ENCODE results near the gene OLA1.

Gene OLA1

DNA sequence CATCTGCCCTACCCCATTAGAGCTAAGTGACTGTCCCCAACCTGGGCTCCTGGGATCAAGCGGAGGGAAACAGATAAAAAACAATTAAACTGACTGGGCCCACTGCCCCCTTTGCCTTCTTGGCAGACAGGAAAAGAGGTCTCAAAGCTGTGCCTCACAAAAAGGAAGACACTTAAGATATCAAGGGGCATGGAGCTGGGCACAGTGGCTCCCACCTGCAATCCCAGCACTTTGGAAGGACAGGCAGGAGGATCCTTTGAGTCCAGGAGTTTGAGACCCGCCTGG lies 208.0 kb downstream of the OLA1 start:
- Histone ChIP-seq H3K4me2 (ENCODE audit: low read depth, low read length) (no peak overlapping the region), H3F3A (ENCODE audit: insufficient read depth, low read length) (peaks cover 39% of the 10 kb centered on the region), H3K9me2 (replicated peaks; ENCODE audit: insufficient read depth, low read length) (no peaks in the 10 kb centered on the region), H4K20me1 (ENCODE audit: insufficient read depth, low read length) (no peaks in the 10 kb centered on the region), H3K9me3 (replicated peaks; ENCODE audit: insufficient read depth, low read length) (no peaks in the 10 kb centered on the region), H3K4me1 (ENCODE audit: low read length) (peaks cover 42% of the 10 kb centered on the region), H3K9ac (ENCODE audit: low read length) (no peak overlapping the region), H3K36me3 (replicated peaks; ENCODE audit: insufficient read depth, low read length) (no peaks in the 10 kb centered on the region), H3K4me3 (ENCODE audit: low read length) (no peak overlapping the region), H3K27me3 (replicated peaks; ENCODE audit: insufficient read depth, low read length) (no peaks in the 10 kb centered on the region), H3K79me2 (ENCODE audit: low read length) (0 out of 2 replicates have a peak, but pooled peaks cover 4% of the 10 kb centered on the region), H3K27ac (ENCODE audit: low read length) (no peak overlapping the region), H2AFZ (ENCODE audit: low read length) (no peak overlapping the region)
- TF ChIP-seq, protein P1, sequence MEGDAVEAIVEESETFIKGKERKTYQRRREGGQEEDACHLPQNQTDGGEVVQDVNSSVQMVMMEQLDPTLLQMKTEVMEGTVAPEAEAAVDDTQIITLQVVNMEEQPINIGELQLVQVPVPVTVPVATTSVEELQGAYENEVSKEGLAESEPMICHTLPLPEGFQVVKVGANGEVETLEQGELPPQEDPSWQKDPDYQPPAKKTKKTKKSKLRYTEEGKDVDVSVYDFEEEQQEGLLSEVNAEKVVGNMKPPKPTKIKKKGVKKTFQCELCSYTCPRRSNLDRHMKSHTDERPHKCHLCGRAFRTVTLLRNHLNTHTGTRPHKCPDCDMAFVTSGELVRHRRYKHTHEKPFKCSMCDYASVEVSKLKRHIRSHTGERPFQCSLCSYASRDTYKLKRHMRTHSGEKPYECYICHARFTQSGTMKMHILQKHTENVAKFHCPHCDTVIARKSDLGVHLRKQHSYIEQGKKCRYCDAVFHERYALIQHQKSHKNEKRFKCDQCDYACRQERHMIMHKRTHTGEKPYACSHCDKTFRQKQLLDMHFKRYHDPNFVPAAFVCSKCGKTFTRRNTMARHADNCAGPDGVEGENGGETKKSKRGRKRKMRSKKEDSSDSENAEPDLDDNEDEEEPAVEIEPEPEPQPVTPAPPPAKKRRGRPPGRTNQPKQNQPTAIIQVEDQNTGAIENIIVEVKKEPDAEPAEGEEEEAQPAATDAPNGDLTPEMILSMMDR (IDR thresholded peaks at IDR 0.05; ENCODE audit: low read length): no peak
- TF ChIP-seq EZH2phosphoT487 (IDR thresholded peaks at IDR 0.05; ENCODE audit: low read length) (no peak), EZH2 (optimal IDR thresholded peaks at IDR 0.05; ENCODE audit: low read depth, low read length) (no peak)
- DNase-seq: no peak

DNA sequence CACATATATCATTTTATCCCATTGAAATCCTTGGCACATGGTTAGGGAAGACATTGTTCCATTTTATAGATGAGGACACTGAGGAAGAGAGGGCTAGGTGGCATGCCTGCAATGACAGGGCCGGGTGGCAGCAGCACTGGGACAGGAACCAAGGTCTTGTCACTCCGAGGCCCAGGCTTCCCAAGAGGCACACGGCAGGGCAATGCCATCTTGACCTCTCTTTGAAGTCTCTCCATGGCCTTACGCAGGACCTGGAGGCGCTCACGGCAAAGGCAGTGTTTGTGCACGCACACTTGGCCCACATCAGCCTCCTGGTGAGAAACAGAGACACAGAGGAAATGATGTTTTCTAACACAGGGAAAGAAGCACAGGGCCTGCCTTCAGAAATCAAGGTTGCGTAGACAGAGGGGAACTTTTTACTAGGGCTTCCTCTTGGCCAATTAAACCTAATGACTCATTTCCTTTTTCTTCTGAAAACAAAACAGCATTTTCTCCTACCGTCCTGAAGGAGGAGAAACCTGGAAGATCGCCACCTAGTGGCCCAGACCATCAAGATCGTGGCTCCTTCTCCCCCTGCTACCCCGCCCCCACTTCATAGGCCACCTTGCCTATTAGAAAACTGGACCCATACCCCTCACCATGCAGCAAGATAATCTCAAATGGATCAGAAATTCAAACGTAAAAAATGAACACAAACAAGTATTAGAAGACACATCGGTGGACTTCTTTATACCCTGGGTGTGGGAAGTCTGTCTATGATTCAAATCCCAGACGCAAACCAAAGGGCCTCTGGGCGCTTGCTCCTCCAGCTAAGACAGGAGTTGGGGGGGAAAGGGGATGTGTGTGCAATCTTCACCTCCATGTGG lies 208.5 kb downstream of the OLA1 start:
- H3K9me3 ChIP-seq (replicated peaks; ENCODE audit: insufficient read depth, low read length): no peaks in the 10 kb centered on the region
- H2AFZ ChIP-seq (ENCODE audit: low read length): peak overlapping the region; percentile 80
- H3K4me2 ChIP-seq (ENCODE audit: low read depth, low read length): peak overlapping the region; percentile 88
- 0 out of 2 replicates have a peak, but pooled peaks cover 4% of the 10 kb centered on the region for H3K79me2 ChIP-seq (ENCODE audit: low read length)
- no peaks in the 10 kb centered on the region for H4K20me1 ChIP-seq (ENCODE audit: insufficient read depth, low read length)
- no peaks in the 10 kb centered on the region for H3K27me3 ChIP-seq (replicated peaks; ENCODE audit: insufficient read depth, low read length)
- peak overlapping the region; percentile 96 for H3K27ac ChIP-seq (ENCODE audit: low read length)
- peak overlapping the region; percentile 67 for H3K9ac ChIP-seq (ENCODE audit: low read length)
- peak overlapping the region; percentile 15; the same call in 1 of the 2 replicates for H3K4me3 ChIP-seq (ENCODE audit: low read length)
- TF ChIP-seq, protein P1 (IDR thresholded peaks at IDR 0.05; ENCODE audit: low read length): peak; percentile 86
- TF ChIP-seq EZH2phosphoT487 (IDR thresholded peaks at IDR 0.05; ENCODE audit: low read length): no peak
- no peaks in the 10 kb centered on the region for H3K9me2 ChIP-seq (replicated peaks; ENCODE audit: insufficient read depth, low read length)
- H3F3A ChIP-seq (ENCODE audit: insufficient read depth, low read length): peaks cover 39% of the 10 kb centered on the region
- peaks cover 42% of the 10 kb centered on the region for H3K4me1 ChIP-seq (ENCODE audit: low read length)
- no peaks in the 10 kb centered on the region for H3K36me3 ChIP-seq (replicated peaks; ENCODE audit: insufficient read depth, low read length)
- DNase-seq: peak; percentile 93

DNA sequence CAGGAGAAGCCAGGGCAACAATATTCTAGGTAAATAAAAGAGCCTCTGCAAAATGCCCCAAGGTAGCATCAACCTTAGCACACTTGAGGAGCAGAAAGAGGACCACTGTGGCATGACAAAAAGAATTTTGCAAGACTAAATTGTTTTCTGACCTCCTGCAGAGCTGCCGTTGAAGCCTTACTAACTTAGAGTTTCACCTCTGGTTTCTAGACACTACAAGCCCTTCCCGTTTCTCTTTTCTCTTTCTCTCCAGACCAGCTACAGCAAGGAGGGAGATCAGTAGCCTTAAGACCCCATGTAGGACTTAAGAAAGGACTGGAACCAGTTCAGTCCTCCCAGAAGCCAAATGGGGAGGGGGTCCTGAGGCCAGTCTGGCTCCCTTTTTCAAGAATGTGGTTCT lies 209.9 kb downstream of the OLA1 start:
- Histone ChIP-seq H3K4me3 (ENCODE audit: low read length) (peak overlapping the region; percentile 5; the same call in 1 of the 2 replicates), H3K27me3 (replicated peaks; ENCODE audit: insufficient read depth, low read length) (no peaks in the 10 kb centered on the region), H3K9me3 (replicated peaks; ENCODE audit: insufficient read depth, low read length) (no peaks in the 10 kb centered on the region), H3K4me2 (ENCODE audit: low read depth, low read length) (peak overlapping the region; percentile 64), H3K9ac (ENCODE audit: low read length) (peak overlapping the region; percentile 44), H3K27ac (ENCODE audit: low read length) (peak overlapping the region; percentile 96), H3F3A (ENCODE audit: insufficient read depth, low read length) (peaks cover 39% of the 10 kb centered on the region), H3K4me1 (ENCODE audit: low read length) (peaks cover 42% of the 10 kb centered on the region), H3K9me2 (replicated peaks; ENCODE audit: insufficient read depth, low read length) (no peaks in the 10 kb centered on the region), H3K36me3 (replicated peaks; ENCODE audit: insufficient read depth, low read length) (no peaks in the 10 kb centered on the region), H2AFZ (ENCODE audit: low read length) (peak overlapping the region; percentile 43), H4K20me1 (ENCODE audit: insufficient read depth, low read length) (no peaks in the 10 kb centered on the region), H3K79me2 (ENCODE audit: low read length) (0 out of 2 replicates have a peak, but pooled peaks cover 4% of the 10 kb centered on the region)
- TF ChIP-seq, protein P1 (IDR thresholded peaks at IDR 0.05; ENCODE audit: low read length): no peak
- TF ChIP-seq EZH2 (optimal IDR thresholded peaks at IDR 0.05; ENCODE audit: low read depth, low read length) (no peak), EZH2phosphoT487 (IDR thresholded peaks at IDR 0.05; ENCODE audit: low read length) (no peak)
- peak; percentile 68 for DNase-seq
